HG03159 (cell line): ENCODE data around the gene DNA2.
A peak's percentile ranks its signal among the peaks of the same experiment; 100 is the strongest.
"Not testable (repeated sequence)": the region's sequence is repeated elsewhere in the genome, so short reads cannot be mapped to it uniquely, and the experiment has no call there.

Experiments
- ATAC-seq: cut with Tn5 transposase; IDR thresholded peaks from one replicate; pipeline ENCODE4 v1.9.1; 2021; ENCODE audit warnings: mild to moderate bottlenecking, moderate library complexity; ENCODE audit not compliant: unreplicated experiment

DNA2 gene

GRCh38 chr10:68461032-68461431 is 10.7 kb downstream of the DNA2 start:
- ATAC-seq, result no peak

- ATAC-seq, result not testable (repeated sequence)
These were observed 22.1 kb downstream of the DNA2 start for GRCh38 chr10:68449698-68450097.

GRCh38 chr10:68446179-68446578 is 25.6 kb downstream of the DNA2 start:
- no peak for ATAC-seq

- no peak for ATAC-seq
These were observed 28.8 kb downstream of the DNA2 start for GRCh38 chr10:68442971-68443370.

- no peak for ATAC-seq
These were observed 30.9 kb downstream of the DNA2 start for GRCh38 chr10:68440898-68441297.

GRCh38 chr10:68435803-68436202 is 36.0 kb downstream of the DNA2 start:
- no peak for ATAC-seq

GRCh38 chr10:68434657-68435056 is 37.1 kb downstream of the DNA2 start:
- no peak for ATAC-seq

- ATAC-seq, result no peak
These were observed 43.2 kb downstream of the DNA2 start for GRCh38 chr10:68428396-68429104.

- no peak for ATAC-seq
These were observed 47.2 kb downstream of the DNA2 start for GRCh38 chr10:68424454-68425014.

GRCh38 chr10:68423522-68423921 is 48.3 kb downstream of the DNA2 start:
- no peak for ATAC-seq

GRCh38 chr10:68419376-68419775 is 52.4 kb downstream of the DNA2 start:
- ATAC-seq, result no peak

- no peak for ATAC-seq
These were observed 62.8 kb downstream of the DNA2 start for GRCh38 chr10:68408898-68409518.

GRCh38 chr10:68406815-68407548 is 64.8 kb downstream of the DNA2 start, which contains the start of gene RUFY2:
Gene RUFY2 (minus strand): TSS chr10:68407277. CDS start chr10:68407189, 88 bp downstream.
- peak; percentile 97 for ATAC-seq

GRCh38 chr10:68406111-68406814 is 65.5 kb downstream of the DNA2 start:
- peak; percentile 32 for ATAC-seq

- no peak for ATAC-seq
These were observed 68.1 kb downstream of the DNA2 start for GRCh38 chr10:68403701-68404100.

GRCh38 chr10:68402276-68402675 is 69.5 kb downstream of the DNA2 start:
- ATAC-seq, result no peak

GRCh38 chr10:68397005-68397404 is 74.8 kb downstream of the DNA2 start:
- no peak for ATAC-seq

- no peak for ATAC-seq
These were observed 86.0 kb downstream of the DNA2 start for GRCh38 chr10:68385740-68386139.

- ATAC-seq, result no peak
These were observed 100.2 kb downstream of the DNA2 start for GRCh38 chr10:68371604-68372003.

GRCh38 chr10:68367121-68367520 is 104.7 kb downstream of the DNA2 start:
- ATAC-seq, result no peak

- no peak for ATAC-seq
These were observed 105.2 kb downstream of the DNA2 start for GRCh38 chr10:68366600-68366999.
